ENCODE measurements around the gene PRKG1. TPM values are rescaled to one million over a fixed set of nuclear protein-coding genes. Genes with fewer than 3 reads are reported as not detected.

The PRKG1 gene
- total RNA-seq, 1 experiment from 2014 or later = 0.21 TPM

DNA sequence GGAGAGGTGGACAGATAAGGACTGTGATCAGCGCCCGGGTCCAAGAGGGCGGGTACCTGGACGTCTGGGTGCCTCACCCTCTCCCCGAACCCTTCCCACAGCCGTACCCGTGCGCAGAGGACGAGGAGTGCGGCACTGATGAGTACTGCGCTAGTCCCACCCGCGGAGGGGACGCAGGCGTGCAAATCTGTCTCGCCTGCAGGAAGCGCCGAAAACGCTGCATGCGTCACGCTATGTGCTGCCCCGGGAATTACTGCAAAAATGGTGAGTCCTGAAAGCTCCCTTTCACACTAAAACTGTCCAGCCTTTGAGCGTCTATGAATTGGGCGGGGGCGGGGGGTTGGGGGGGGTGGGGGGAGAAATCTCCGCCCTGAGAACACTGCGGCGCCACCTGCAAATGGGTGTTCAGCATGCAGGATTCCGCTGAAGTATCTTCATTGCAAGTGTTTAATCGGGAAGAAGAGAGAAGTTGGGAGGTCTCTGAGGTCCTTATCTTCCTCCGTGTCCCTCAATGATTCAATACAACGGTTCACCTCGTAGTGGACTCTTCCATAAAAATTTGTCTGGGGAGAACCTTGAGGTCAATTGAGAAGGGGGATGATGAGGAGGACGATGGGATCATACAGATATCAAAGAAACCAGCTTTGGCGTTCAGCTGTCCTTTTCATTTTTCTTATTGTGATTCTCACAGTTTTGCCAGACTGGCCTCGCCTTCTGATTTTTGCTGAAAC, 1240.7 kb downstream of the PRKG1 start:
- CTCF ChIA-PET = interaction anchor here (0.7 to 4.1 kb wide), 6 partner anchors 14 to 329 kb away, joined by 3 to 70 read pairs (median 5); no protein-coding TSS in a partner anchor

DNA sequence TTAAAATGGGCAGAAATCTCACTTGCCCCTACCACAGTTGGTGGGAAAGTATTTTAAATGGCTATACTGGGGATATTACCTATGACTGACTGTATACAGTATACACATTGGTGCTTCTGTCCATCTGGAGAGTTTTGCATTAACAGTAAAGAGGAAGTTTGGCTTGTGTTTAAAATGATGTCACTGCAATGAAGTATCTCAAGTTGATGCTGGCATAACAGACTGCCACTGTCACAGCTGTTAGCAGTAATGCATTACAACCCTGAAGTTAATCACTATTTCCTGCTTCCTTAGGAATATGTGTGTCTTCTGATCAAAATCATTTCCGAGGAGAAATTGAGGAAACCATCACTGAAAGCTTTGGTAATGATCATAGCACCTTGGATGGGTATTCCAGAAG, 1241.7 kb downstream of the PRKG1 start:
- no peak for DNase-seq
- CTCF ChIA-PET = no interaction called here
- Mint-ChIP-seq H3K4me3 (ENCODE audit: low read depth, unreplicated experiment) (peak overlapping the region; percentile 87), H3K27ac (ENCODE audit: unreplicated experiment) (peak overlapping the region; percentile 87), H3K27me3 (ENCODE audit: unreplicated experiment) (no peaks in the 10 kb centered on the region), H3K4me1 (ENCODE audit: low read depth, unreplicated experiment) (peaks cover 31% of the 10 kb centered on the region), H3K9me3 (ENCODE audit: low read depth, unreplicated experiment) (no peaks in the 10 kb centered on the region), H3K36me3 (ENCODE audit: insufficient read depth, unreplicated experiment) (peaks cover 65% of the 10 kb centered on the region)
- intact Hi-C loops (cut with micrococcal nuclease; ENCODE audit: unreplicated experiment) = no loop called here
- BruUV-seq (replicated peaks) = no TSS peak
- TF ChIP-seq, protein P1, sequence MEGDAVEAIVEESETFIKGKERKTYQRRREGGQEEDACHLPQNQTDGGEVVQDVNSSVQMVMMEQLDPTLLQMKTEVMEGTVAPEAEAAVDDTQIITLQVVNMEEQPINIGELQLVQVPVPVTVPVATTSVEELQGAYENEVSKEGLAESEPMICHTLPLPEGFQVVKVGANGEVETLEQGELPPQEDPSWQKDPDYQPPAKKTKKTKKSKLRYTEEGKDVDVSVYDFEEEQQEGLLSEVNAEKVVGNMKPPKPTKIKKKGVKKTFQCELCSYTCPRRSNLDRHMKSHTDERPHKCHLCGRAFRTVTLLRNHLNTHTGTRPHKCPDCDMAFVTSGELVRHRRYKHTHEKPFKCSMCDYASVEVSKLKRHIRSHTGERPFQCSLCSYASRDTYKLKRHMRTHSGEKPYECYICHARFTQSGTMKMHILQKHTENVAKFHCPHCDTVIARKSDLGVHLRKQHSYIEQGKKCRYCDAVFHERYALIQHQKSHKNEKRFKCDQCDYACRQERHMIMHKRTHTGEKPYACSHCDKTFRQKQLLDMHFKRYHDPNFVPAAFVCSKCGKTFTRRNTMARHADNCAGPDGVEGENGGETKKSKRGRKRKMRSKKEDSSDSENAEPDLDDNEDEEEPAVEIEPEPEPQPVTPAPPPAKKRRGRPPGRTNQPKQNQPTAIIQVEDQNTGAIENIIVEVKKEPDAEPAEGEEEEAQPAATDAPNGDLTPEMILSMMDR (IDR thresholded peaks at IDR 0.05; ENCODE audit: unreplicated experiment) = no peak

More for the DNA sequence above, 1240.7 kb downstream of the PRKG1 start:
- intact Hi-C loops (cut with micrococcal nuclease; ENCODE audit: unreplicated experiment) = loop anchor here (1.0 kb wide), 2 partner anchors 128 to 174 kb away; no protein-coding TSS in a partner anchor
- peak overlapping the region; percentile 87 for H3K4me3 Mint-ChIP-seq (ENCODE audit: low read depth, unreplicated experiment)
- H3K9me3 Mint-ChIP-seq (ENCODE audit: low read depth, unreplicated experiment) = no peaks in the 10 kb centered on the region
- peaks cover 28% of the 10 kb centered on the region for H3K4me1 Mint-ChIP-seq (ENCODE audit: low read depth, unreplicated experiment)
- peaks cover 65% of the 10 kb centered on the region for H3K36me3 Mint-ChIP-seq (ENCODE audit: insufficient read depth, unreplicated experiment)
- peak overlapping the region; percentile 87 for H3K27ac Mint-ChIP-seq (ENCODE audit: unreplicated experiment)
- TF ChIP-seq, protein P1 (IDR thresholded peaks at IDR 0.05; ENCODE audit: unreplicated experiment) = no peak
- DNase-seq = peak; percentile 30
- BruUV-seq (replicated peaks) = no TSS peak
- no peaks in the 10 kb centered on the region for H3K27me3 Mint-ChIP-seq (ENCODE audit: unreplicated experiment)

DNA sequence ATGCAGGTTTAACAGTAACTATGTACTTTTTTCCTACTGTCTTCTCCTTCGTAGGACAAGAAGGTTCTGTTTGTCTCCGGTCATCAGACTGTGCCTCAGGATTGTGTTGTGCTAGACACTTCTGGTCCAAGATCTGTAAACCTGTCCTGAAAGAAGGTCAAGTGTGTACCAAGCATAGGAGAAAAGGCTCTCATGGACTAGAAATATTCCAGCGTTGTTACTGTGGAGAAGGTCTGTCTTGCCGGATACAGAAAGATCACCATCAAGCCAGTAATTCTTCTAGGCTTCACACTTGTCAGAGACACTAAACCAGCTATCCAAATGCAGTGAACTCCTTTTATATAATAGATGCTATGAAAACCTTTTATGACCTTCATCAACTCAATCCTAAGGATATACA, 1242.2 kb downstream of the PRKG1 start:
- BruUV-seq (replicated peaks) = no TSS peak
- H3K4me3 Mint-ChIP-seq (ENCODE audit: low read depth, unreplicated experiment) = peak overlapping the region; percentile 87
- H3K9me3 Mint-ChIP-seq (ENCODE audit: low read depth, unreplicated experiment) = no peaks in the 10 kb centered on the region
- peak overlapping the region; percentile 87 for H3K27ac Mint-ChIP-seq (ENCODE audit: unreplicated experiment)
- DNase-seq = no peak
- H3K36me3 Mint-ChIP-seq (ENCODE audit: insufficient read depth, unreplicated experiment) = peaks cover 65% of the 10 kb centered on the region
- no peaks in the 10 kb centered on the region for H3K27me3 Mint-ChIP-seq (ENCODE audit: unreplicated experiment)
- intact Hi-C loops (cut with micrococcal nuclease; ENCODE audit: unreplicated experiment) = no loop called here
- CTCF ChIA-PET = interaction anchor here (0.6 kb wide), 1 partner anchor 169 kb away, joined by 3 read pairs; no protein-coding TSS in a partner anchor
- peaks cover 26% of the 10 kb centered on the region for H3K4me1 Mint-ChIP-seq (ENCODE audit: low read depth, unreplicated experiment)
- TF ChIP-seq, protein P1 (IDR thresholded peaks at IDR 0.05; ENCODE audit: unreplicated experiment) = no peak

DNA sequence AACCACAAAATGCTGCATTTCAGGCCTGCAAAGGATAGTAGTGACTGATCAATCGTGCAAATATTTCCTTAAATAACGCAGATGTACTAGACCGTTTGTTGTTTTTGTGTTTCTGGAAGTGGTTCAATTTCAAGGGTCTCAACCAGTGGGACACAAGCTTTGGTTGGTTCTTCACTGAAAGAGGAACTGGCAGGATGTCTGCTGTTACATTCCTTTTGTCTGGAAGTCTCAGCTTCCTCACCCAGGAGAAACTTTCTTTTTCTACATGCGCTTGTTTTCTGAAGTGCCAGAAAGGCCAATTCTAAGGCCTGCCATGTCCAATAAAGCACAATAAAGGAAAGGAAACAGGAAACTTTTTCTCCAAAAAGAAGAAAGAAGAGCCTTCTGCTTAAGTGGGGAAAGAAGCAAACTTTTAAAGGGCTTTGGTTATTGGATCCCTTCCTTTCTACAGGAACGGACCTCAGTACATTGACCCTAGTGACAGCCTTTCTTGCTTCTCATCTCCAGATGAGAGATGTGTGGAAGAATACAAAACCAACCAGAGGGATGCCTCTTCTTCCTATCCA, 1243.9 kb downstream of the PRKG1 start:
- CTCF ChIA-PET = interaction anchor here (3.0 kb wide), 1 partner anchor 169 kb away, joined by 10 read pairs; no protein-coding TSS in a partner anchor
- intact Hi-C loops (cut with micrococcal nuclease; ENCODE audit: unreplicated experiment) = loop anchor here (2.0 kb wide), 1 partner anchor 75 kb away; no protein-coding TSS in a partner anchor
- Mint-ChIP-seq H3K36me3 (ENCODE audit: insufficient read depth, unreplicated experiment) (peaks cover 59% of the 10 kb centered on the region), H3K27ac (ENCODE audit: unreplicated experiment) (peak overlapping the region; percentile 87), H3K27me3 (ENCODE audit: unreplicated experiment) (no peaks in the 10 kb centered on the region), H3K4me1 (ENCODE audit: low read depth, unreplicated experiment) (peaks cover 35% of the 10 kb centered on the region), H3K9me3 (ENCODE audit: low read depth, unreplicated experiment) (peaks cover 4% of the 10 kb centered on the region), H3K4me3 (ENCODE audit: low read depth, unreplicated experiment) (peak overlapping the region; percentile 87)
- TF ChIP-seq, protein P1 (IDR thresholded peaks at IDR 0.05; ENCODE audit: unreplicated experiment) = no peak
- DNase-seq = no peak
- no TSS peak for BruUV-seq (replicated peaks)
